HG02623 (cell line): ENCODE results near the gene ACTL10.
"Not testable (repeated sequence)": the region's sequence is repeated elsewhere in the genome, so short reads cannot be mapped to it uniquely, and the experiment has no call there.

Experiments used
- ATAC-seq: cut with Tn5 transposase; IDR thresholded peaks from one replicate; pipeline ENCODE4 v1.9.1; 2021; ENCODE audit warnings: moderate library complexity; ENCODE audit not compliant: unreplicated experiment

The ACTL10 gene

GRCh38 chr20:33666293-33667244 is at the start of gene ACTL10:
Gene ACTL10, plus strand, starts transcription at chr20:33666943. Its CDS starts 555 bp downstream, at chr20:33667498.
- ATAC-seq: peak; percentile 51

GRCh38 chr20:33621717-33622400 is 44.9 kb upstream of the ACTL10 start:
- ATAC-seq: no peak

DNA sequence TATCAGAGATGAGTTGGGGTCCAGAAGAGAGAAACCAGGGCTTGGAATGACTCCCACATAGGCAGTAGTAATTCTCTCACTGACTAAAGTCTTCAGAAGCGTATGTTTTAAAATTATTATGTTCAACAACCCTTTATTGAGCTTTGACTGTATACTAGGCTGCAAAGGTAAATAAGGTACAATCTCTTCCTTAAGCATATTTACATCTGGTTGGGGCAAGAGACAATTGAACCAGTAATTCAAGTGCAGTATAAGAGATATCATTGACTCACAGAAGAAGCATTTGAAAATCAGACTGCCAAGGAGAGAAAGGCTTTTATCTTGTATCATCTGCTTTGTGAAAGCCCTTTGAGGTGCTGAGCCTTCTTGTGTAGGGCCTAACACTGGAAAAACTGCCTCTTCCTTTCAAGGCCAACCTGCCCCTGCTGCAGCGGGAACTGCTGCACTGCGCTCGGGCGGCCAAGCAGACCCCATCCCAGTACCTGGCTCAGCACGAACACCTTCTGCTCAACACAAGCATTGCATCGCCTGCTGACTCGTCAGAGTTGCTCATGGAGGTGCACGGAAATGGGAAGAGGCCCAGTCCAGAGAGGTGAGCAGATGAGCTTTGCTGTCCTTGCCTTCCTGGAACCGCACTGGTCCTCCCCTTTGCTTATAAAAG is 43.9 kb upstream of the ACTL10 start:
- ATAC-seq: no peak

DNA sequence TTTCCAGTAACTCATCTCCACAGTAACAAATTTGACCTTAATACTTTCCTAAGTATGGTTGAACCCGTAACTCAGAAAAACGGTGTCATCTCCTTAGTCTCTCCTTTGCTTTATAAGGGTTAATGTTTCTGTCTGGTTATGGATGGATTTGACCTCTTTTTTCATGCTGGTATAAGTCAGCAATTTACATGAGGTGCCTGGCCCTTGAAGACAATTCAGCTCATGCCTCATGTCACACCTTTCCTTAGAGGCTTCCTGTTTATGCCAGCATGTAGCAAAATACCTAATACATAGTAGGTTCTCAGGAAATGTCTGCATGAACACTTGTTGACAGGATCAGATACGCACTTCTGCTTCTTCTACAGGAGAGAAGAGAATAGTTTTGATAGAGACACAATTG is 42.3 kb upstream of the ACTL10 start:
- ATAC-seq: no peak

DNA sequence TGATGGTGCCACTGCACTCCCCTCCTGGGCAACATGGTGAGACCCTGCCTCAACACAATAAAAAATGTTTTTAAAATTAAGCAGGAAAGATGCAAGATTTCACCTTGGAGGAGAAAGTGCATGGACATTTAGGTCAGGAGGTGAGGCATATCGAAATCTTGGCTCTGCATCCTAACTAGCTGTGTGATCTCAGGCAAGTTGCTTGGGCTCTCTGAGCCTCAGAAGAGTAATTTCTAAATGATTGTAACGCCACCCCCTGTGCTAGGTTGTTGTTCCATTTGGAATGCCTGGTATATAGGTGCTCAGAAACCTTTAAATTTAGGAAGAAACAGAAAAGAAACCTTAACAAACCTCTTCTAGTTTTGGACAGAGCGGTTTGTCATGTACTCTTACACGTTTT is 40.6 kb upstream of the ACTL10 start:
- ATAC-seq: no peak

DNA sequence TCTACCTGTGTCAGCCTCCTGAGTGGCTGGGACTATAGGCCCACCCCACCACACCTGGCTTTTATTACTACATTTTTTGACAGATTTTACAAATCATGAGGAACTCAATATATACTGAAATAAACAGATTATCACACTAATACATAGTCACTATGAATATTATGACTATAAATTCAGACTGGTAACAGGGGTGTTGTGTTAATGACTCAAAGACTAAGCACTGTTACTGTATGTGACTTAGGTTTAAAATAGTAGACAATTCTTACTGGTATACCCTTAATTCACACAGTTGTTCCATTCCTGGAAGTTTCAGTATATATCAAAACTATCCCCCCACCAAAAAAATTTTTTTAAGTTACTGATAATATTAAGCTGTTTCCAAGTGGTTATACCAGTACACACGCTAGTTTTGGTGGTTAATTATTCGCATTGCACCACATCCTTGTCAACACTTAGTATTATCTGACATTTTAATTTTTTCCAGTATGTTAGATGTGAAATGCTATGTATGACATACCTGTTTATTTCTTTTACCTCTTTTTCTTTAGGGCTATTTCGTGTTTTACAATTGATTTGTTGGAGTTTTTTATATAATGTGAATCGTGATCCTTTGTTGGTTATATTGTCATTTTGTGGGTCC is 39.0 kb upstream of the ACTL10 start:
- ATAC-seq: no peak

GRCh38 chr20:33629533-33629932 is 37.2 kb upstream of the ACTL10 start:
- ATAC-seq: no peak

GRCh38 chr20:33629979-33630378 is 36.8 kb upstream of the ACTL10 start:
- ATAC-seq: no peak

- no peak for ATAC-seq
Measured at GRCh38 chr20:33630507-33630906, 36.2 kb upstream of the ACTL10 start.

DNA sequence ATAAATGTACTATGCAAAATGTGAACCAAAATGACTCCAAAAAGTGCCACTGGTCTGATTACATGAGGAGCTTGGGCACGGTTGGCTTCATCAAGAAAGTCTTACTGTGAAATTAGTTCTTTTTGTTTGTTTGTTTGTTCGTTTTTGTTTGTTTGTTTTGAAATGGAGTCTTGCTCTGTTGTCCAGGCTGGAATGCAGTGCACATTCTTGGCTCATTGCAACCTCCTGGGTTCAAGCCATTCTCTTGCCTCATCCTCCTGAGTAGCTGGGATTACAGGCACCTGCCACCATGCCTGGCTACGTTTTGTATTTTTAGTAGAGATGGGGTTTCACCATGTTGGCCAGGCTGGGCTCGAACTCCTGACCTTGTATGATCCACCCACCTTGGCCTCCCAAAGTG is 34.8 kb upstream of the ACTL10 start:
- not testable (repeated sequence) for ATAC-seq

GRCh38 chr20:33635341-33635740 is 31.4 kb upstream of the ACTL10 start:
- ATAC-seq: no peak

DNA sequence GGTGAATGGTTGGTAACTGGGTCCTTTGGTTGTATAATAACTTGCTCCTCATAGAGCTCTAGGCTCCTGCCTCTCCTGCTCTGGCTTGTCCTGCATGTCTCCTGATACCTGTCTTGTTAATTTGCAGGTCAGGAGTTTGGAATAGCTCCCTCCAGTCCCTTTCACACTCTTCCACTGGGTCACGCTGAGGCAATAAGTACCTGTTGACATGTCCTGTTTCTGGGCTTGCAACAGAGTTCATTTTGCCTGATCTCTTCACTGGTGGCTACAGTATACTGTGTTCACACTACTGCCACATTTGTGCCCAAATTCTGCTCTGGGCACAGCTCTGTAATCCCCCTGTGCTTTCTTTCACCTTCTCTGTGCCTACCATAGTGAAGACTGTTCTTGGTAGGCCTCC is 30.0 kb upstream of the ACTL10 start:
- no peak for ATAC-seq

DNA sequence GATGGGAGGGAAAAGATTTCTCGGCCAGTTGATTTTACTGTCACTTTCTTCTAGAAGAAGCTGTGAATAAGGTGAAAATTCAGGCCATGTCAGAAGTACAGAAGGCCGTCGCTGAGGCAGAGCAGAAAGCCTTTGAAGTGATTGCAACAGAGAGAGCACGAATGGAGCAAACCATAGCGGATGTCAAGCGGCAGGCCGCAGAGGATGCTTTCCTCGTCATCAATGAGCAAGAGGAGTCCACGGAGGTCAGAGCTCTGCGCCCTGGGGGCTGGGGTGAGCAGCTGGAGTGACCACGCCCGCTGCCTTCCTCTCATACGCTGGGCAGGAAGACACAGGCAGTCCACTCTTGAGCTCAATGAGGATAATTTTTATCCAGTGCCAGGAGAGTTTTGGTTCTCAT is 26.5 kb upstream of the ACTL10 start:
- no peak for ATAC-seq

GRCh38 chr20:33644313-33645071 is 22.3 kb upstream of the ACTL10 start:
- no peak for ATAC-seq

DNA sequence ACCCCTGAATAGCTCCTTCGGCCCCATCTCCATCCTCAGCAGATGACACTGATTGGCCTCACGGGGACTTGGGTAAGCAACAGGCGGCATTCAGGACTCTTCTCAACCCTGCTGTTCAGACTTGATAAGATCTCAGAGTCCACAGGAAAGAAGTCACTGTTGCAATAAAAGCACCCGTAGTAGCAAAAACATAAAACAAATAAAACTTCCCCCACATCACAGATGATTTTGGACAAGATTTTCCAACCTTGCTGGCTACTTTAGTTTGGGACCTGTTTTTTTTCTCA is 21.7 kb upstream of the ACTL10 start:
- no peak for ATAC-seq

GRCh38 chr20:33645396-33645795 is 21.3 kb upstream of the ACTL10 start:
- no peak for ATAC-seq

DNA sequence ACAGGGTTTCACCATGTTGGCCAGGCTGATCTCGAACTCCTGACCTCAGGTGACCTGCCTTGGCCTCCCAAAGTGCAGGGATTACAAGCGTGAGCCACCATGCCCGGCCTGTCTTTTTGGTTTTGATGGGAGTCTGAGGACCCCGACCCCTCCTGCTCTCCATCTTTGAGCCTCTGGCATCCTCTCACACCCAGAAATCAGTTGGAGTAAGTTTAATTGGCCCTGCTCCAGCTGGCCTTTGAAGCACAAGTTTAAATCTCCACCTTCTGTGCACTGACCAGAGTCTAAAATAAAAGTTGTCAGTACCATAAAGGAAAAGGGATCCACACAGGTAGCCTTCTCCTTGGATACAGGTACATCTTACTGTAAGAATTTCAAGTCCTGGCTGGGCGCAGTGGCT is 20.6 kb upstream of the ACTL10 start:
- no peak for ATAC-seq

GRCh38 chr20:33646959-33647602 is 19.7 kb upstream of the ACTL10 start:
- not testable (repeated sequence) for ATAC-seq

- ATAC-seq: no peak
Measured at GRCh38 chr20:33647603-33648395, 18.9 kb upstream of the ACTL10 start.
